Uterus (tissue), 4 donors: ENCODE measurements around the gene PYCARD. TPM values are rescaled to one million over a fixed set of nuclear protein-coding genes. Genes with fewer than 3 reads are reported as not detected.

Source experiments
- DNase-seq, 2 donors: peaks; one replicate each; pipeline ENCODE4 v3.0.0-alpha.2; 2019 to 2020
- H3K27ac ChIP-seq, 2 donors: fragments of 200-600 bp; sonication (generic); 1 replicate in 1 of 2; 2 replicates in 1 of 2; pipeline ENCODE4 v1.5.1; 2016 to 2018
- H3K27me3 ChIP-seq, 2 donors: fragments of 200-600 bp; sonication (generic); one replicate each; pipeline ENCODE4 v1.5.1; 2018 to 2019; ENCODE audit warnings: control low read depth in 1 of 2
- H3K36me3 ChIP-seq, 2 donors: fragments of 200-600 bp; sonication (generic); one replicate each; pipeline ENCODE4 v1.5.1; 2019; ENCODE audit warnings: control low read depth in 1 of 2
- H3K4me1 ChIP-seq, 2 donors: fragments of 200-600 bp; sonication (generic); one replicate each; pipeline ENCODE4 v1.5.1; 2018 to 2019; ENCODE audit warnings: control low read depth in 1 of 2
- H3K4me3 ChIP-seq, 2 donors: fragments of 200-600 bp; sonication (generic); 1 replicate in 1 of 2; 2 replicates in 1 of 2; pipeline ENCODE4 v1.5.1; 2018 to 2019; ENCODE audit warnings: mild to moderate bottlenecking in 1 of 2
- H3K9me3 ChIP-seq, 2 donors: fragments of 200-600 bp; sonication (generic); one replicate each; pipeline ENCODE4 v1.5.1; 2019; ENCODE audit warnings: control low read depth in 1 of 2
- CTCF ChIP-seq, 4 experiments: fragments of 200-600 bp in 2 of 4; fragments of 450-650 bp in 2 of 4; sonication (generic) in 2 of 4; IDR thresholded peaks; one replicate each; pipeline ENCODE4 v1.5.1; 2016 to 2019; ENCODE audit warnings: antibody characterized with exemption in 4 of 4, mild to moderate bottlenecking in 2 of 4, moderate library complexity in 1 of 4
- POLR2A ChIP-seq, 2 donors: fragments of 450-650 bp; IDR thresholded peaks; one replicate each; pipeline ENCODE4 v1.6.1; 2016; ENCODE audit warnings: antibody characterized with exemption in 2 of 2, mild to moderate bottlenecking in 1 of 2, moderate library complexity in 1 of 2
- intact Hi-C: fragments of 100-400 bp; cut with DNase I; formaldehyde crosslinking; loops from one replicate; pipeline ENCODE4 v1.15.1; 2023; ENCODE audit warnings: low total_unique reads
- total RNA-seq, 4 donors: library from RNA; depleted of rRNA in 3 of 4; stranded (reverse); fragments of >200 nt in 3 of 4; gene quantifications; one replicate each; pipeline versions ENCODE4 v1.1.0 to v1.2.4, GENCODE V29; 2014 to 2023
- donor health status: DM: yes; HTN: yes; CAD: no.

The PYCARD gene
- total RNA-seq, 4 donors from 2014 or later = 12.7 to 87.1 (median 18.0) TPM

- no peaks in the 10 kb centered on the region for H3K36me3 ChIP-seq
- no peak overlapping the region for H3K27ac ChIP-seq
- peaks cover 10 to 13% of the 10 kb centered on the region in 2 donors for H3K4me1 ChIP-seq
- intact Hi-C loops = no loop called here
- H3K4me3 ChIP-seq = no peak overlapping the region
- no peaks in the 10 kb centered on the region for H3K9me3 ChIP-seq
- no peak for DNase-seq
- no peak for TF ChIP-seq POLR2A (IDR thresholded peaks at IDR 0.05)
- no peak for TF ChIP-seq CTCF (IDR thresholded peaks at IDR 0.05)
- H3K27me3 ChIP-seq = no peaks in the 10 kb centered on the region
These were observed 17.2 kb downstream of the PYCARD start for GRCh38 chr16:31185339-31185738.

- intact Hi-C loops = no loop called here
These were observed 17.7 kb downstream of the PYCARD start for GRCh38 chr16:31184888-31185287.

GRCh38 chr16:31183432-31184428, 18.8 kb downstream of the PYCARD start:
- no peaks in the 10 kb centered on the region for H3K27me3 ChIP-seq
- intact Hi-C loops = no loop called here
- TF ChIP-seq POLR2A (IDR thresholded peaks at IDR 0.05) (no peak), CTCF (IDR thresholded peaks at IDR 0.05) (no peak)
- no peaks in the 10 kb centered on the region for H3K9me3 ChIP-seq
- peaks cover 10 to 13% of the 10 kb centered on the region in 2 donors for H3K4me1 ChIP-seq
- H3K27ac ChIP-seq = no peak overlapping the region
- H3K36me3 ChIP-seq = no peaks in the 10 kb centered on the region
- DNase-seq = no peak
- H3K4me3 ChIP-seq = no peak overlapping the region

More at GRCh38 chr16:31184888-31185287, 17.7 kb downstream of the PYCARD start:
- Histone ChIP-seq H3K36me3 (no peaks in the 10 kb centered on the region), H3K4me1 (peaks cover 10 to 13% of the 10 kb centered on the region in 2 donors), H3K27ac (no peak overlapping the region), H3K9me3 (no peaks in the 10 kb centered on the region), H3K27me3 (no peaks in the 10 kb centered on the region), H3K4me3 (no peak overlapping the region)
- DNase-seq = no peak
- TF ChIP-seq CTCF (IDR thresholded peaks at IDR 0.05) (no peak), POLR2A (IDR thresholded peaks at IDR 0.05) (no peak)

GRCh38 chr16:31182391-31182790, 20.2 kb downstream of the PYCARD start:
- intact Hi-C loops = no loop called here

More at GRCh38 chr16:31182391-31182790, 20.2 kb downstream of the PYCARD start:
- Histone ChIP-seq H3K9me3 (no peaks in the 10 kb centered on the region), H3K4me1 (peaks cover 10 to 13% of the 10 kb centered on the region in 2 donors), H3K36me3 (no peaks in the 10 kb centered on the region), H3K27ac (no peak overlapping the region), H3K4me3 (peak overlapping the region in 1 of 2 donors; percentile 78), H3K27me3 (no peaks in the 10 kb centered on the region)
- DNase-seq = no peak
- TF ChIP-seq CTCF (IDR thresholded peaks at IDR 0.05) = no peak
- TF ChIP-seq POLR2A (IDR thresholded peaks at IDR 0.05) = no peak
